ENCODE measurements around the gene CCL3.
"Not testable (repeated sequence)": the region's sequence is repeated elsewhere in the genome, so short reads cannot be mapped to it uniquely, and the experiment has no call there.

Gene CCL3

GRCh38 chr17:36088670-36089338, 1.1 kb downstream of the CCL3 start:
- in situ Hi-C loops (cut with HindIII; ENCODE audit: low sequenced_read_pairs): no loop called here

- in situ Hi-C loops (cut with HindIII; ENCODE audit: low sequenced_read_pairs): not testable (repeated sequence)
These were observed 1.9 kb downstream of the CCL3 start for GRCh38 chr17:36087897-36088572.

- in situ Hi-C loops (cut with HindIII; ENCODE audit: low sequenced_read_pairs): not testable (repeated sequence)
These were observed 2.5 kb downstream of the CCL3 start for GRCh38 chr17:36087471-36087870.

- in situ Hi-C loops (cut with HindIII; ENCODE audit: low sequenced_read_pairs): no loop called here
These were observed 3.2 kb downstream of the CCL3 start for GRCh38 chr17:36086791-36087190.

- in situ Hi-C loops (cut with HindIII; ENCODE audit: low sequenced_read_pairs): no loop called here
These were observed 4.2 kb downstream of the CCL3 start for GRCh38 chr17:36085765-36086164.

GRCh38 chr17:36083691-36084090, 6.3 kb downstream of the CCL3 start:
- in situ Hi-C loops (cut with HindIII; ENCODE audit: low sequenced_read_pairs): not testable (repeated sequence)

- in situ Hi-C loops (cut with HindIII; ENCODE audit: low sequenced_read_pairs): not testable (repeated sequence)
These were observed 7.3 kb downstream of the CCL3 start for GRCh38 chr17:36082482-36083120.

GRCh38 chr17:36081681-36082471, 8.1 kb downstream of the CCL3 start:
- in situ Hi-C loops (cut with HindIII; ENCODE audit: low sequenced_read_pairs): not testable (repeated sequence)

- in situ Hi-C loops (cut with HindIII; ENCODE audit: low sequenced_read_pairs): no loop called here
These were observed 15.6 kb downstream of the CCL3 start for GRCh38 chr17:36074365-36074764.

- in situ Hi-C loops (cut with HindIII; ENCODE audit: low sequenced_read_pairs): no loop called here
These were observed 17.4 kb downstream of the CCL3 start for GRCh38 chr17:36072431-36073121.

GRCh38 chr17:36071751-36072150, 18.2 kb downstream of the CCL3 start:
- in situ Hi-C loops (cut with HindIII; ENCODE audit: low sequenced_read_pairs): no loop called here

GRCh38 chr17:36070427-36070826, 19.5 kb downstream of the CCL3 start:
- in situ Hi-C loops (cut with HindIII; ENCODE audit: low sequenced_read_pairs): no loop called here

- in situ Hi-C loops (cut with HindIII; ENCODE audit: low sequenced_read_pairs): no loop called here
These were observed 20.8 kb downstream of the CCL3 start for GRCh38 chr17:36069136-36069535.

GRCh38 chr17:36068524-36068923, 21.4 kb downstream of the CCL3 start:
- in situ Hi-C loops (cut with HindIII; ENCODE audit: low sequenced_read_pairs): no loop called here

- in situ Hi-C loops (cut with HindIII; ENCODE audit: low sequenced_read_pairs): no loop called here
These were observed 23.5 kb downstream of the CCL3 start for GRCh38 chr17:36066365-36066985.

- in situ Hi-C loops (cut with HindIII; ENCODE audit: low sequenced_read_pairs): no loop called here
These were observed 26.0 kb downstream of the CCL3 start, which contains the start of gene CCL18 for GRCh38 chr17:36063786-36064541. TSS of gene CCL18 (plus strand) at chr17:36064272. CDS start at chr17:36064343, 71 bp downstream.

- in situ Hi-C loops (cut with HindIII; ENCODE audit: low sequenced_read_pairs): no loop called here
These were observed 29.1 kb downstream of the CCL3 start for GRCh38 chr17:36060816-36061215.

GRCh38 chr17:36059406-36059805, 30.5 kb downstream of the CCL3 start:
- in situ Hi-C loops (cut with HindIII; ENCODE audit: low sequenced_read_pairs): no loop called here

- in situ Hi-C loops (cut with HindIII; ENCODE audit: low sequenced_read_pairs): no loop called here
These were observed 32.0 kb downstream of the CCL3 start for GRCh38 chr17:36057911-36058310.

Measured in endothelial cell of hepatic sinusoid (primary cell).